Fibroblast of lung (primary cell): Measurements from ENCODE around the gene ARHGDIA.

Experiments
- EZH2 ChIP-seq: IDR thresholded peaks from 2 replicates; pipeline ENCODE4 v1.5.1; 2012; ENCODE audit warnings: low read length, control low read depth, mild to moderate bottlenecking; ENCODE audit errors: missing control alignments
- TF ChIP-seq, protein P1 (sequence below), 2 donors: IDR thresholded peaks in 1 of 2; conservative IDR thresholded peaks in 1 of 2; 1 replicate in 1 of 2; 2 replicates in 1 of 2; pipeline ENCODE4 v1.5.1; 2011 to 2012; ENCODE audit warnings: low read length in 2 of 2, control low read depth in 1 of 2, inconsistent platforms in 1 of 2, low read depth in 1 of 2, mild to moderate bottlenecking in 1 of 2

DNA sequence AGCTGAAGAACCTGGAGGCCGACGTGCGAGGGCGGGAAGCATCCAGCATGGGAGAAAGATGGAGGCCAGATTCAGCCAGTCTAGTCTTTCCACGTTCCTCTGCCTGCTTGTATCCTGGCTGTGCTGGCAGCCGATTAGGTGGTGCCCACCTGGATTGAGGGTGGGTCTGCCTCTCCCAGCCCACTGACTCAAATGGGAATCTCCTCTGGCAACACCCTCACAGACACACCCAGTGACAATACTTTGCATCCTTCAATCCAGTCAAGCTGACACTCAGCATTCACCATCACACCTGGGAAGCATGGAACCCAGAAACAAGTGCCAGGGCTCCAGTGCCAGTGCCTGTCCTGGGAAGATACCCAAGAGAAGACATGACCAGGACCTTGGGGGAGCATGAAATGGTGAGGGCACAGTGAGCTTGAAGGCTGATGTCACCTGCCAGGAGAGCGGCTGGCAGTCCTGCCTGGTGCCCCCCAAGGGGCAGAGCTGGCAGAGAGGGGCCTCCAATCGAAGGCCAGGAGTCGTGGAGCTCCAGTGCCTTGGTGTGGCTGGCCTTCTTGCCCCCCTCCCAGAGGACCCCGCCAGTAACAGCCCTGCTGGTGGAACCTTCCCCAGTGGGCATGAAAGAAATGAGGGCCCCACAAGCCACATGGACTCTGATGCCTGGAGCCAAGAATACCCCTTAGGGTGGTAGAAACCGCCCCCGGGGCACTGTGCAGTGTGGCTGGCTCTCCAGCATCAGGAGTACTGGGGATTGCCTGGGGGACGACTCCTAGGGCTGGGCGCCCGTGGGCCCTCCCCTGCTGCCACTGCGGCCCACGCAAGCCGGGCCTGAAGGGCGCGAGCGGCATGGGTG is 30.3 kb upstream of the ARHGDIA start:
- TF ChIP-seq, protein P1, sequence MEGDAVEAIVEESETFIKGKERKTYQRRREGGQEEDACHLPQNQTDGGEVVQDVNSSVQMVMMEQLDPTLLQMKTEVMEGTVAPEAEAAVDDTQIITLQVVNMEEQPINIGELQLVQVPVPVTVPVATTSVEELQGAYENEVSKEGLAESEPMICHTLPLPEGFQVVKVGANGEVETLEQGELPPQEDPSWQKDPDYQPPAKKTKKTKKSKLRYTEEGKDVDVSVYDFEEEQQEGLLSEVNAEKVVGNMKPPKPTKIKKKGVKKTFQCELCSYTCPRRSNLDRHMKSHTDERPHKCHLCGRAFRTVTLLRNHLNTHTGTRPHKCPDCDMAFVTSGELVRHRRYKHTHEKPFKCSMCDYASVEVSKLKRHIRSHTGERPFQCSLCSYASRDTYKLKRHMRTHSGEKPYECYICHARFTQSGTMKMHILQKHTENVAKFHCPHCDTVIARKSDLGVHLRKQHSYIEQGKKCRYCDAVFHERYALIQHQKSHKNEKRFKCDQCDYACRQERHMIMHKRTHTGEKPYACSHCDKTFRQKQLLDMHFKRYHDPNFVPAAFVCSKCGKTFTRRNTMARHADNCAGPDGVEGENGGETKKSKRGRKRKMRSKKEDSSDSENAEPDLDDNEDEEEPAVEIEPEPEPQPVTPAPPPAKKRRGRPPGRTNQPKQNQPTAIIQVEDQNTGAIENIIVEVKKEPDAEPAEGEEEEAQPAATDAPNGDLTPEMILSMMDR (conservative IDR thresholded peaks at IDR 0.05 in 1 of 2, IDR thresholded peaks at IDR 0.05 in 1 of 2; ENCODE audit: low read depth in 1 of 2, low read length in 2 of 2): no peak
- TF ChIP-seq EZH2: no peak
